Adipocyte (in vitro differentiated cells): ENCODE data around the gene CUEDC1.
"Not testable (repeated sequence)": the region's sequence is repeated elsewhere in the genome, so short reads cannot be mapped to it uniquely, and the experiment has no call there.

Experiments used
- DNase-seq: peaks from one replicate; pipeline ENCODE4 v3.0.0-alpha.2; 2015; ENCODE audit warnings: low read depth
- H3K27me3 ChIP-seq: replicated peaks from 2 replicates; pipeline ENCODE4 v1.7.0; 2013; ENCODE audit warnings: mild to moderate bottlenecking, low read length, moderate library complexity; ENCODE audit not compliant: control insufficient read depth, insufficient read depth
- H3K36me3 ChIP-seq: 2 replicates; pipeline ENCODE4 v1.7.0; 2013; ENCODE audit warnings: low read length, mild to moderate bottlenecking, moderate library complexity; ENCODE audit not compliant: control insufficient read depth, insufficient read depth, severe bottlenecking
- H3K4me1 ChIP-seq: 2 replicates; pipeline ENCODE4 v1.7.0; 2013; ENCODE audit warnings: mild to moderate bottlenecking, low read length, moderate library complexity; ENCODE audit not compliant: control insufficient read depth, insufficient read depth
- H3K4me3 ChIP-seq: 2 replicates; pipeline ENCODE4 v1.7.0; 2013; ENCODE audit warnings: mild to moderate bottlenecking, low read length, moderate library complexity
- H3K9ac ChIP-seq: 2 replicates; pipeline ENCODE4 v1.7.0; 2013; ENCODE audit warnings: mild to moderate bottlenecking, low read length, moderate library complexity
- H3K9me3 ChIP-seq: 2 replicates; pipeline ENCODE4 v1.7.0; 2013; ENCODE audit warnings: mild to moderate bottlenecking, low read length, moderate library complexity; ENCODE audit not compliant: control insufficient read depth

Gene CUEDC1

DNA sequence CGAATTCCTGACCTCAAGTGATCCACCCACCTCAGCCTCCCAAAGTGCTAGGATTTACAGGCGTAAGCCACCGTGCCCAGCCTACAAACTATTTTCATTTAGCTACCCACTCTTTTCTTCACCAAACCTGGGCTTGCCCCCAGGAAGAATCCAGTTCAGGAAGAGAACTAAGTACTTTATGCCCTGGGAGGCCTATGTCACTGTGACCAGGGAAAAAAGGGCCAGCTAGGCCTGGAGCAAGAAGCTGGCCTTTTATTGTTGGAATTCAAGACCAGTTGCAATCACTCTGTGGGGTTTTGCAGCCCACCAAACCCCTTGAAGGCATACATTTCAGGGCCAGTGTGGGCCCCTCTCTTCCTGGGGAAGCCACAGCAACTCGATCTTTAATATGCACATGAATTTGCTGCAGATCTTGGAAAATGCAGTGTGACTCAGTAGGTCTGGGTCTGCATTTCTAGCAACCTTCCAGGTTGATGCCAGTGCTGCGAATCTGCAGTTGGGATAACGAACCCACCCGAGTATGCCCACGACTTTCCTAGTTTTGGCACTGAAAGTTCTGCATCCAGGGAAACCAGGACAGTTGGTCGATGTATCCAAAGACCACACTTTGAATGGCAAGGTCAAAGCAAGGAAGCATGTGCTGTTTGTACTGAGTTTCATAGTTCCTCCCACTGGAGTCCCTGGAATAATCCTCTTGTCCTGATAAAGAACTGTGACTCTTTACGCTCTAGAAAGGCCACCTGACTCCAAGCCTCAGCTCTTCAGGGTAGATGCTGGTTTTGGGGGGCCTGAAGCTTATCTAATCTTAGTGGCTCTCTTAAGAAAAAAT is 98.2 kb downstream of the CUEDC1 start:
- Histone ChIP-seq H3K36me3 (no peaks in the 10 kb centered on the region), H3K9ac (no peak overlapping the region), H3K4me3 (no peak overlapping the region), H3K27me3 (no peaks in the 10 kb centered on the region), H3K9me3 (no peaks in the 10 kb centered on the region), H3K4me1 (peaks cover 24% of the 10 kb centered on the region)
- no peak for DNase-seq

DNA sequence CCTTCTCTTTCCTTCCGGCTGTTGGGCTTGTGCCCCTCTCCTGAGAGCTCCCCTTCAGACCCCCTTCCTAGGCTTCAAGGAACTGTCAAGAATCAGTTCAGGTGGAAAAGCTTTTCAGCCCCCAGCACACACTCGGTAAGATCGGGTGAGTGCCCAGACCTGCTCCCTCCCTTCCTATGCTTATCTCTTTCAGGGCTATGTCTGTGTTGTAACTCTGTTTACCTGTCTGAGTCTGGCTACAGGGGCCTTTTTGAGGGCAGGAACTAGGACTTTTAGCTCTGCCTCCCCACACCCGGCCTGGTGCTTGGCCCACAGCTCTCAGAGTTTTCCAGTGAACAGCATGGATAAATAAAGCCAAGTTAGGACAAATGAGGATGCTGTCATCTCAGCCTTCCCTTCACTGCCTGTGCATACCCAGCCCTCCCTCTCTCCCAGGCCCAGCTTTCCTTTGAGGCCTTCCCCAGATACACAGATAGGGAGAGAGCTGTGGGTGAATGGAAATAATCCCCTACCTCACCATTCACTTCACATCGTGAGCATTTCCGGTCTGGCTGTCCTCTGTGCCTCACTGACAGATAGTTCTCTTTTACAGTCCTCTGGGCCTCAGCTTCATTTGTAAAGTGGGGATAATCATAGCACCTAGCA is 99.7 kb downstream of the CUEDC1 start:
- Histone ChIP-seq H3K27me3 (no peaks in the 10 kb centered on the region), H3K36me3 (no peaks in the 10 kb centered on the region), H3K9me3 (no peaks in the 10 kb centered on the region), H3K9ac (no peak overlapping the region), H3K4me1 (peaks cover 25% of the 10 kb centered on the region), H3K4me3 (no peak overlapping the region)
- no peak for DNase-seq

DNA sequence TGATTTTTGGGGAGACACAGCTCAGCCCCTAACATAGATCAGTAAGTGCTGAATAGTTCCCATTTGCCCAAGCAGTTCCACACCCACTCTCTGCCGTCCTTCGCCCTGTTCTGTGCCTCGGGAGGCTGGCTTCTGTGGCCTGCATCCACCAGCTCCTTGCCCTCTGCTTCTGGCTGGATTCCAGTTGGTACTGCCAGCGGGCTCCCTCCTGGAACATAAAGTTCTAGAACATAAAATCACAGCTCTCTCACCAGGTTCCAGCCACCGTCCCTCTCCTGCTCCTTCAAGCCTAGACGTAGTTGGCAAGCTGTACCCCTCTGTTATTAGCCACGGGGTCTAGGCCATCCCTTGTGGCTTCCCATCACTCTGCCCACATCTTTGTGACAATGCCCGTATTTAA is 101.5 kb downstream of the CUEDC1 start:
- H3K9me3 ChIP-seq, result no peaks in the 10 kb centered on the region
- no peaks in the 10 kb centered on the region for H3K36me3 ChIP-seq
- H3K9ac ChIP-seq, result no peak overlapping the region
- no peaks in the 10 kb centered on the region for H3K27me3 ChIP-seq
- DNase-seq, result no peak
- H3K4me3 ChIP-seq, result no peak overlapping the region
- H3K4me1 ChIP-seq, result peaks cover 23% of the 10 kb centered on the region

DNA sequence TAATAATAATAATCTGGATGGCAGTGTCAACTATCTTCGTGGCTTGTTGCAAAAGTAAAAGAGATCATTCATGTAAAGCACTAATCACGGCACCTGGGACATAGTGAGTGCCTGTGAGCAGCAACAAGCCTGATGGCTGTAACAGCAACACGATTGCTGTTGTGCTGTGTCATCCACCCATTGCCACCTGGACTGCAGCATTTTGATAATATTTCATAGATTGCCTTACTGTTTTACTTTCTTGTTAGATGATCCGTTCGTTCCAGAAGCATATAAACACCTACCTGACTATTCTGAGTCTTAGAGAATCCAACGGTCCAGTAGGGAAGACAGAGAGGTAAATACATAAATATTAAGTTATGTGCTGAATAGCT is 102.3 kb downstream of the CUEDC1 start:
- H3K36me3 ChIP-seq, result no peaks in the 10 kb centered on the region
- H3K4me3 ChIP-seq, result no peak overlapping the region
- H3K27me3 ChIP-seq, result no peaks in the 10 kb centered on the region
- H3K4me1 ChIP-seq, result peaks cover 25% of the 10 kb centered on the region
- H3K9ac ChIP-seq, result no peak overlapping the region
- DNase-seq, result no peak
- no peaks in the 10 kb centered on the region for H3K9me3 ChIP-seq

DNA sequence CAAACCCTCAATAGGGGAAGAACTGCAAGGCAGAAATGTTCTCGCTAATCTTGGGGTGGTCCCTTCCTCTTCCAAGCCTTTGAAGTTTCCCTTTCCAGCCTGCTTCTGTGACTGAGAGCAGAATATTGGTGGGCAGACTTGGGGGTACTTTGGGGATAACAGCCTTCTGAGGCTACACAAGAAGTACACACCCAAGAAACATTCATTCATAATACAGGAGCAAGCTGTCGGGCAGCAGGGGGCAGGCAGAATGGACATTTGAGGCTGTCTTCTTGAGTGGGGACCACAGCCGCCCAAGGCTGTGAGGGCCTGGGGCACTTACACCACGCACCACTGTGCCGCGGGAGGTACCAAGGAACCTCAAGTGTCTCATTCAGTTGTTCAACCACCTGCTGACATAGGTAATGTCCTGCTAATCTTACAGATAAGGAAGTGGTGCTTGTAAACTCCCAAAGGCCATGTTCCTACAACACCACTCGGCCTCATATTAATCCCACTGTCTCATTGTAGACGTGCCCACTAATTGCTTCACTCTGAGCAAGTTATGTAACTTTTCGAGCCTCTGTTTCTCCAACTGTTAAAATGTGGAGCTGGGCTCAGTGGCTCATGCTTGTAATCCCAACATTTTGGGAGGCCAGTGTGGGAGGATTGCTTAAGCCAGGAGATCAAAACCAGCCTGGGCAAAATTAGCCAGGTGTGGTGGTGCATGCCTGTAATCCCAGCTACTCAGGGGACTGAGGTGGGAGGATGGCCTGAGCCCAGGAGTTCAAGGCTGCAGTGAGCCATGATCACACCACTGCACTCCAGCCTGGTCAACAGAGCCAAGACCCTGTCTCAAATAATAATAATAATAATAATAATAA is 102.9 kb downstream of the CUEDC1 start:
- Histone ChIP-seq H3K9ac (no peak overlapping the region), H3K9me3 (no peaks in the 10 kb centered on the region), H3K36me3 (no peaks in the 10 kb centered on the region), H3K4me3 (no peak overlapping the region), H3K4me1 (peaks cover 25% of the 10 kb centered on the region), H3K27me3 (no peaks in the 10 kb centered on the region)
- DNase-seq, result no peak

DNA sequence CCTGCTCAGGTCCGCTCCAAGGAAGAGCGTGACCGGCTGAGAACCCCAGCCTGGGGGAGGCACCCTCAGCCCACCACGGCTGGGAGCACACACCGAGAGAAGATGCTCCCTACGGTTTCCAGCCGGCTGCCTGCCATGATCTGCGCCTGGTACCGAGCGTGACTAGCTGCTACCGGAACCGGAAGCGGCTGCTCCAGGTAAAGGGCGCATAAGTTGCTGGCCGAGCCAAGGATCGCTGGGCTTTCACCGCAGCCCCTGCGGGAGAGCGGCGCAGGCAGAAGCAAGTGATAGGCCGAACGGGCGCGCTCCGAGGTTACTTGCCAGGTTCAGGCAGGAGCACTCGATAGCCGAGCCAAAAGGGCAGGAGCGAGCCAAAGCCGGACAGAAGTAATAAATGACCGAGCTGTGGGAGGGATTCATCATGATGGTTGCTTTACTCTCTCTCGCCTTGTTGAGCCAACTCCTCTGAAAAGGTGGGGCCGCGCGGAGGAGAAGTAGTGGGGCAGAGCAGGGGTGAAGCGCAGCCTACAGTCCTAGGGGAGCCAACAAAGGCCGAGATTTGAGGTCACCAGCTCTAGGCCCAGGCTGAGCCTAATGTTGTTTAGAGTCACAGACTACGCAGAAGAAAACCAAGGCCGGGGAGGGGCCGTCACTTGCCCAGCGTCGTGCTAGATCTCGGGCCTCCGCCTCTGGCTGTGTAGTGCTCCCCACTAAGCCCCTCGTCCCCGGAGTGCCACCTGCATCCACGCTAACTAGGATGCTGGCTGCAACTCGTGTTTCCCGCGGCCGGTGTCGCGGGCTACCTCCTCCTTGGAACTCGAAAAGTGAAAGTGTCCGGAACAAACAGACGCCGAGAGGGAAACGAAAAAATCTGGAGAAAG is 105.1 kb downstream of the CUEDC1 start, which contains the start of gene MRPS23:
Gene MRPS23, minus strand, starts transcription at position 171 of the 881 bp plus-strand sequence. Its CDS starts 34 bp downstream, at position 137.
- Histone ChIP-seq H3K9ac (peak within 1 kb of the TSS; percentile 90), H3K4me1 (peaks cover 25% of the 10 kb centered on the region), H3K9me3 (no peaks in the 10 kb centered on the region), H3K4me3 (peak within 1 kb of the TSS; percentile 97), H3K36me3 (peaks cover 7% of the 10 kb centered on the region), H3K27me3 (no peaks in the 10 kb centered on the region)
- DNase-seq, result peak; percentile 99

DNA sequence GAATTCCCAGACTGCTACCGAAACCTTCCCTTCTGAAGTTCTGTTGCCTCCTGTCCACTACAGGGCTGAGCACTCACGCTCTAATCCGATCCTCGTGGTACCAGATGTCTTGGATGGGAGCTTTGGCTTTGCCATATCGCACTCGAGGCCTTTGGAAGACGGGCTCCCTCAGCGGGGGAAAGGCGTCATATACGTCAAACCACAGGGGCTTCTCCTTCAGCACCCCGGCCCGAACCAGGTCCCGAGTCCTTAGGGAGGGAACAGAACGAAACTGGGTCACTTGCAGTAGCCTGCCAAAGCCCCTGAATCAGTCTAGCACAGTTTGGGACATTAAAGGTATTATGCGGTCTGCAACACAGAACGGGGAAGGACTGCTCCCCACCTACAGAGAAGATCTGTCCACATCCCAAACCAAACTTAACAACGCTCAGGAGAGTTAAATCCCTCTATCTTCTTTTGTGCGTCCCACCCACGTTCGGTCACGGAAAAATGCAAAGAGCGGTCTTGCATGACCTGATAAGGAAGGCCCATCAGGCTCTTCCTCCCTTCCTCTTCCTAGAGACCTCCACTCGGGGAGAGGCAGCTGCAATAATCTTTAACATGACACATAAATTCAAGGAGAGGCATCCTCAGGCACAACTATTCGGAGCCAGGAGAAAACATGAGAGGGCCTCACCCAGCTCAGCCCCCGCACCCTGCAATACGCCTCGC is 105.9 kb downstream of the CUEDC1 start:
- Histone ChIP-seq H3K9me3 (no peaks in the 10 kb centered on the region), H3K27me3 (no peaks in the 10 kb centered on the region), H3K36me3 (peaks cover 10% of the 10 kb centered on the region), H3K4me3 (peak overlapping the region; percentile 97), H3K4me1 (peaks cover 25% of the 10 kb centered on the region), H3K9ac (peak overlapping the region; percentile 90)
- no peak for DNase-seq

DNA sequence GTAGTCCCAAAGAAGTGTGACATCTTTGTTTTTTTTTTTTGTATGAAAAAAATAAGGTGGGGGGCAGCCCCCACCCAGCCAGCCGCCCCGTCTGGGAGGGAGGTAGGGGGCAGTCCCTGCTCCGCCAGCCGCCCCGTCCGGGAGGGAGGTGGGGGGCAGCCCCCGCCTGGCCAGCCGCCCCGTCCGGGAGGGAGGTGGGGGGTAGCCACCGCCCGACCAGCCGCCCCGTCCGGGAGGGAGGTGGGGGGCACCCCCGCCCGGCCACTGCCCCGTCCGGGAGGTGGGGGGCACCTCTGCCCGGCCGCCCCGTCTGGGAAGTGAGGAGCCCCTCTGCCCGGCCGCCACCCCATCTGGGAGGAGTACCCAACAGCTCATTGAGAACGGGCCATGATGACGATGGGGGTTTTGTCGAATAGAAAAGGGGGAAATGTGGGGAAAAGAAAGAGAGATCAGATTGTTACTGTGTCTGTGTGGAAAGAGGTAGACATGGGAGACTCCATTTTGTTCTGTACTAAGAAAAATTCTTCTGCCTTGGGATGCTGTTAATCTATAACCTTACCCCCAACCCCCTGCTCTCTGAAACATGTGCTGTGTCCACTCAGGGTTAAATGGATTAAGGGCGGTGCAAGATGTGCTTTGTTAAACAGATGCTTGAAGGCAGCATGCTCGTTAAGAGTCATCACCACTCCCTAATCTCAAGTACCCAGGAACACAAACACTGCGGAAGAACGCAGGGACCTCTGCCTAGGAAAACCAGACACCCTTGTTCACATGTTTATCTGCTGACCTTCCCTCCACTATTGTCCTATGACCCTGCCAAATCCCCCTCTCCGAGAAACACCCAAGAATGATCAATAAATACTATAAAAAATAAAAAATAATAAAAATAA is 108.9 kb downstream of the CUEDC1 start:
- H3K27me3 ChIP-seq, DNase-seq, H3K4me3 ChIP-seq, H3K9me3 ChIP-seq, H3K9ac ChIP-seq: not testable (repeated sequence)
- Histone ChIP-seq H3K36me3 (peaks cover 15% of the 10 kb centered on the region), H3K4me1 (peaks cover 20% of the 10 kb centered on the region)

DNA sequence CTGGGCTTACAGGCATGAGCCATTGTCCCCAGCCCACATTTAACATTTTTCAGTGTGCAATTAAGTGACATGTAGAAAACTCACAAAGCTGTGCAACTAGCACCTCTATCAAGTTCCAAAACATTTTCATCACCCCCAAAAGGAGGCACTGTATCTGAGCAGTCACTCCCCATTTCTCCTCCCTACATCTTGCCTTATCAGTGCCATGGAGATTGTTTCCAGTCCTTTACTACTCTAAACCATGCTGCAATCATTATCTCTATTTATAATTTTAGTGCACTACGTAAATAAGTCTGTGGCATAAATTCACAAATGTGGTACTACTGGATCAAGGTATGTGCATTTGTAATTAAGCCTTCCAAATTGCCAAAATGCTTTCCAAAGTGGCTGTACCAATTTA is 112.9 kb downstream of the CUEDC1 start:
- H3K4me3 ChIP-seq, result no peak overlapping the region
- no peak for DNase-seq
- no peaks in the 10 kb centered on the region for H3K27me3 ChIP-seq
- no peaks in the 10 kb centered on the region for H3K9me3 ChIP-seq
- peaks cover 8% of the 10 kb centered on the region for H3K4me1 ChIP-seq
- no peak overlapping the region for H3K9ac ChIP-seq
- H3K36me3 ChIP-seq, result peaks cover 43% of the 10 kb centered on the region
